Endothelial cell of umbilical vein (primary cell): ENCODE results near the gene SPIB. TPM values are rescaled to one million over a fixed set of nuclear protein-coding genes. Genes with fewer than 3 reads are reported as not detected.

Experiments used
- BruUV-seq: library from RNA; stranded (reverse); fragments of 400-500 nt; replicated peaks from 2 replicates; lab custom pipeline; 2021; lab: Mats Ljungman, UMichigan
- CTCF ChIA-PET: fragments of 300-600, 350-600 bp; sonication (Branson Sonifier 250); formaldehyde crosslinking; loops from one replicate; lab custom pipeline; 2021; ENCODE audit warnings: antibody characterized with exemption, inconsistent platforms; lab: Charles Lee
- POLR2A ChIA-PET: fragments of 300-600, 350-600 bp; sonication (Branson Sonifier 250); formaldehyde crosslinking; loops from one replicate; lab custom pipeline; 2021; ENCODE audit warnings: antibody characterized with exemption, inconsistent platforms; lab: Charles Lee
- DNase-seq: peaks from one replicate; pipeline ENCODE4 v3.0.0-alpha.2; 2011; ENCODE audit warnings: low read depth, low spot score
- FAIRE-seq: peaks from 2 replicates; lab custom pipeline; 2011; peaks lifted over from hg19 to GRCh38; lab: Jason Lieb, UNC
- H2AFZ ChIP-seq: 2 replicates; pipeline ENCODE4 v1.6.0; 2012; ENCODE audit warnings: low read depth, low read length, control low read depth, inconsistent platforms
- H3K27ac ChIP-seq: 2 replicates; pipeline ENCODE4 v1.5.1; 2011; ENCODE audit warnings: low read depth, mild to moderate bottlenecking, control low read depth, low read length, moderate library complexity; ENCODE audit not compliant: insufficient read depth
- H3K27me3 ChIP-seq, 2 experiments: 2 replicates each; pipeline versions ENCODE4 v1.6.0 to v1.6.1; 2011; ENCODE audit warnings: low read length in 2 of 2, mixed read lengths in 1 of 2; ENCODE audit not compliant: control insufficient read depth in 2 of 2, insufficient read depth in 2 of 2
- H3K36me3 ChIP-seq, 2 experiments: 2 replicates in 1 of 2; 3 replicates in 1 of 2; pipeline ENCODE4 v1.5.1; 2011; ENCODE audit warnings: low read length in 2 of 2, mild to moderate bottlenecking in 1 of 2, moderate library complexity in 1 of 2; ENCODE audit not compliant: control insufficient read depth in 2 of 2, insufficient read depth in 2 of 2; ENCODE audit errors: extremely low read depth in 1 of 2
- H3K4me1 ChIP-seq: 3 replicates; pipeline ENCODE4 v1.5.1; 2011; ENCODE audit warnings: mild to moderate bottlenecking, low read length; ENCODE audit not compliant: control insufficient read depth, insufficient read depth; ENCODE audit errors: extremely low read depth
- H3K4me2 ChIP-seq: 2 replicates; pipeline ENCODE4 v1.6.1; 2011; ENCODE audit warnings: low read length, control low read depth, mixed read lengths; ENCODE audit not compliant: insufficient read depth
- H3K4me3 ChIP-seq, 3 experiments: fragments of 200-600 bp in 1 of 3; sonication (generic), shearing (Covaris generic) in 1 of 3; replicated peaks in 1 of 3; 2 replicates each; pipeline ENCODE4 v1.5.1; 2011 to 2016; ENCODE audit warnings: control low read depth in 3 of 3, low read length in 3 of 3, mild to moderate bottlenecking in 2 of 3, inconsistent platforms in 1 of 3, low read depth in 1 of 3, moderate library complexity in 1 of 3; ENCODE audit not compliant: insufficient read depth in 1 of 3
- H3K79me2 ChIP-seq: 2 replicates; pipeline ENCODE4 v1.6.0; 2012; ENCODE audit warnings: low read length, inconsistent platforms; ENCODE audit not compliant: control insufficient read depth, insufficient read depth
- H3K9ac ChIP-seq: replicated peaks from 2 replicates; pipeline ENCODE3; 2011; ENCODE audit warnings: low read length, control low read depth; ENCODE audit not compliant: insufficient read depth; ENCODE audit errors: extremely low read depth
- H3K9me1 ChIP-seq: replicated peaks from 3 replicates; pipeline ENCODE4 v1.6.0; 2011; ENCODE audit warnings: mild to moderate bottlenecking, low read length; ENCODE audit not compliant: control insufficient read depth, insufficient read depth; ENCODE audit errors: extremely low read depth
- H3K9me3 ChIP-seq: replicated peaks from 2 replicates; pipeline ENCODE4 v1.5.1; 2012; ENCODE audit warnings: low read length, inconsistent platforms; ENCODE audit not compliant: control insufficient read depth, insufficient read depth
- H4K20me1 ChIP-seq: replicated peaks from 2 replicates; pipeline ENCODE3; 2011; ENCODE audit warnings: mild to moderate bottlenecking, low read length; ENCODE audit not compliant: control insufficient read depth, insufficient read depth; ENCODE audit errors: extremely low read depth
- CTCF ChIP-seq, 2 donors: IDR thresholded peaks; 1 replicate in 1 of 2; 2 replicates in 1 of 2; pipeline ENCODE4 v1.5.1; 2011; ENCODE audit warnings: low read length in 2 of 2, mild to moderate bottlenecking in 2 of 2, moderate library complexity in 2 of 2, control low read depth in 1 of 2, inconsistent platforms in 1 of 2, low read depth in 1 of 2; ENCODE audit not compliant: insufficient read depth in 1 of 2; ENCODE audit errors: extremely low read depth in 1 of 2
- EZH2 ChIP-seq: IDR thresholded peaks from 2 replicates; pipeline ENCODE4 v1.6.1; 2012; ENCODE audit warnings: borderline replicate concordance, low read depth, mild to moderate bottlenecking, moderate library complexity, low read length, inconsistent platforms; ENCODE audit not compliant: severe bottlenecking
- FOS ChIP-seq: IDR thresholded peaks from 2 replicates; pipeline ENCODE4 v1.6.1; 2011; ENCODE audit warnings: mild to moderate bottlenecking, low read length, moderate library complexity, borderline replicate concordance; ENCODE audit not compliant: insufficient read depth
- GATA2 ChIP-seq: IDR thresholded peaks from 2 replicates; pipeline ENCODE4 v1.7.0; 2011; ENCODE audit warnings: low read depth, mild to moderate bottlenecking, moderate library complexity, mixed read lengths, low read length; ENCODE audit not compliant: insufficient read length, insufficient read depth
- JUN ChIP-seq: IDR thresholded peaks from 2 replicates; pipeline ENCODE4 v1.6.1; 2011; ENCODE audit warnings: borderline replicate concordance, low read depth; ENCODE audit not compliant: insufficient read length, insufficient read depth
- MAX ChIP-seq: IDR thresholded peaks from 2 replicates; pipeline ENCODE4 v1.6.1; 2011; ENCODE audit not compliant: insufficient read depth, insufficient read length
- MYC ChIP-seq: IDR thresholded peaks from one replicate; pipeline ENCODE4 v1.6.1; 2011; ENCODE audit warnings: mild to moderate bottlenecking, low read depth, low read length
- POLR2A ChIP-seq: IDR thresholded peaks from 2 replicates; pipeline ENCODE4 v1.6.1; 2012; ENCODE audit warnings: low read depth, mild to moderate bottlenecking, control low read depth, low read length
- POLR2AphosphoS5 ChIP-seq: IDR thresholded peaks from 2 replicates; pipeline ENCODE4 v1.6.1; 2012; ENCODE audit warnings: low read depth, mild to moderate bottlenecking, control low read depth, low read length, moderate library complexity; ENCODE audit not compliant: insufficient read depth
- dilution Hi-C: fragments of 300-500 bp; cut with MboI; formaldehyde crosslinking; loops from one replicate; pipeline ENCODE4 v1.15.0; 2019; ENCODE audit warnings: low sequenced_read_pairs; ENCODE audit not compliant: extremely low pct_ligation_motif_present
- intact Hi-C: fragments of 100-400 bp; cut with micrococcal nuclease; formaldehyde crosslinking; loops from one replicate; pipeline ENCODE4 v1.10.0; 2022
- polyA plus RNA-seq, 4 experiments: library from polyadenylated mRNA; depleted of rRNA in 3 of 4; stranded (reverse) in 3 of 4; unstranded in 1 of 4; fragments of >200 nt; gene quantifications; 2 replicates each; pipeline versions ENCODE4 v1.2.1 to v1.2.3, GENCODE V29; 2011 to 2012; ENCODE audit warnings: missing spikeins in 1 of 4
- total RNA-seq: library from RNA; stranded (reverse); gene quantifications from 2 replicates; pipeline ENCODE4 v1.2.3, GENCODE V29; 2021

Gene SPIB
- total and polyA plus RNA-seq, 2 donors (not counting 3 experiments of a cell fraction or from before 2014, with no cell fraction given): not detected

- BruUV-seq: no TSS peak
- CTCF ChIA-PET: interaction anchor here (0.6 kb wide), 1 partner anchor 32 kb away, joined by 3 read pairs; no protein-coding TSS in a partner anchor
- H3K4me2 ChIP-seq: no peak overlapping the region
- peaks cover 6% of the 10 kb centered on the region for H3K4me1 ChIP-seq
- DNase-seq (no peak), FAIRE-seq (no peak)
- no peak overlapping the region for H3K9ac ChIP-seq
- no peaks in the 10 kb centered on the region for H3K36me3 ChIP-seq
- H3K27ac ChIP-seq: no peak overlapping the region
- intact Hi-C loops (no loop called here), dilution Hi-C loops (no loop called here)
- H3K4me3 ChIP-seq: no peak overlapping the region
- H2AFZ ChIP-seq: no peak overlapping the region
- H4K20me1 ChIP-seq: no peaks in the 10 kb centered on the region
- no peaks in the 10 kb centered on the region for H3K9me3 ChIP-seq
- H3K79me2 ChIP-seq: no peaks in the 10 kb centered on the region
- POLR2A ChIA-PET: no interaction called here
- no peaks in the 10 kb centered on the region for H3K9me1 ChIP-seq
- peaks cover 4 to 13% of the 10 kb centered on the region in 2 experiments for H3K27me3 ChIP-seq
- TF ChIP-seq JUN: no peak
- no peak for TF ChIP-seq FOS
- TF ChIP-seq EZH2: no peak
- TF ChIP-seq MYC: no peak
- TF ChIP-seq CTCF (IDR thresholded peaks at IDR 0.05; ENCODE audit: extremely low read depth in 1 of 2, insufficient read depth in 1 of 2, low read depth in 1 of 2, low read length in 2 of 2): no peak
- no peak for TF ChIP-seq POLR2A
- TF ChIP-seq MAX: no peak
- TF ChIP-seq GATA2: no peak
- no peak for TF ChIP-seq POLR2AphosphoS5
Measured at GRCh38 chr19:50428772-50429463, 10.2 kb downstream of the SPIB start.
